Stimulated activated effector memory CD8-positive, alpha-beta T cell treated with anti-CD3 and anti-CD28 coated beads, Interleukin-12 subunit alpha, Interleukin-12 subunit beta, amount 100 ng/mL, for 72 hours (primary cell): Measurements from ENCODE around the gene RREB1.
A peak's percentile ranks its signal among the peaks of the same experiment; 100 is the strongest.

Experiments used
- ATAC-seq: fragments of 150-1000 bp; cut with Tn5 transposase; 2 replicates; pipeline ENCODE4 v1.10.0; 2021
- DNase-seq, 2 donors: peaks; one replicate each; pipeline ENCODE4 v3.0.0; 2021 to 2022; ENCODE audit warnings: low spot score in 2 of 2
- H3K27ac Mint-ChIP-seq: one replicate; pipeline ENCODE4 v1.8.0; 2022; ENCODE audit warnings: mild to moderate bottlenecking, mixed read lengths
- H3K36me3 Mint-ChIP-seq: one replicate; pipeline ENCODE4 v1.8.0; 2022; ENCODE audit warnings: mild to moderate bottlenecking, mixed read lengths
- H3K4me1 Mint-ChIP-seq: one replicate; pipeline ENCODE4 v1.8.0; 2022; ENCODE audit warnings: mixed read lengths
- H3K4me3 Mint-ChIP-seq: one replicate; pipeline ENCODE4 v1.8.0; 2022; ENCODE audit warnings: mild to moderate bottlenecking, mixed read lengths
- H3K9me3 Mint-ChIP-seq: one replicate; pipeline ENCODE4 v1.8.0; 2022; ENCODE audit warnings: mixed read lengths

Gene RREB1

GRCh38 chr6:7196685-7197283, 89.0 kb downstream of the RREB1 start:
- no peaks in the 10 kb centered on the region for H3K9me3 Mint-ChIP-seq
- ATAC-seq (no peak), DNase-seq (no peak)
- H3K36me3 Mint-ChIP-seq, result peaks cover 53% of the 10 kb centered on the region
- H3K27ac Mint-ChIP-seq, result no peak overlapping the region
- no peak overlapping the region for H3K4me3 Mint-ChIP-seq
- H3K4me1 Mint-ChIP-seq, result peaks cover 12% of the 10 kb centered on the region

DNA sequence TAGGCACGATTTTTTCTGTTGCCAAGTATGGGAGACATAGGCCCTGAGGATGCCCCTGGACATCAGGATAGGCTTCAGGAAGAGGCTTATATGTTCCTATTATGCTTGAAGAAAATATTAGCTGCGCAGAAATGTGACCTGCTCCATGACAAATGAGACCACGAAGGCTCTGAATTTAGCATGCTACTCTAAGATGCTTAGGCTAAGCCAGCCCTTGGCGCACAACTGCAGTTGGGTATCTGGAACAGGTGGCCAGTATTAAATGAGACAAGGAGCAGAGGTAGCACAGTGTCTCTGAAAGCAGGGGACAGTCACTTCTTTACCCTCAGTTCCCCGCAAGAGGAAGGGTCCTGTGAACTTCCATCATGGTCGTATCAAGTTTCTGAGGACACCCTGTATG, 90.0 kb downstream of the RREB1 start:
- Mint-ChIP-seq H3K4me3 (no peak overlapping the region), H3K36me3 (peaks cover 43% of the 10 kb centered on the region), H3K4me1 (peaks cover 20% of the 10 kb centered on the region), H3K9me3 (no peaks in the 10 kb centered on the region), H3K27ac (no peak overlapping the region)
- DNase-seq (no peak), ATAC-seq (no peak)

GRCh38 chr6:7198833-7199800, 91.4 kb downstream of the RREB1 start:
- Mint-ChIP-seq H3K4me3 (no peak overlapping the region), H3K9me3 (no peaks in the 10 kb centered on the region), H3K27ac (peak overlapping the region; percentile 23), H3K4me1 (peaks cover 20% of the 10 kb centered on the region), H3K36me3 (peaks cover 37% of the 10 kb centered on the region)
- DNase-seq (no peak), ATAC-seq (no peak)

DNA sequence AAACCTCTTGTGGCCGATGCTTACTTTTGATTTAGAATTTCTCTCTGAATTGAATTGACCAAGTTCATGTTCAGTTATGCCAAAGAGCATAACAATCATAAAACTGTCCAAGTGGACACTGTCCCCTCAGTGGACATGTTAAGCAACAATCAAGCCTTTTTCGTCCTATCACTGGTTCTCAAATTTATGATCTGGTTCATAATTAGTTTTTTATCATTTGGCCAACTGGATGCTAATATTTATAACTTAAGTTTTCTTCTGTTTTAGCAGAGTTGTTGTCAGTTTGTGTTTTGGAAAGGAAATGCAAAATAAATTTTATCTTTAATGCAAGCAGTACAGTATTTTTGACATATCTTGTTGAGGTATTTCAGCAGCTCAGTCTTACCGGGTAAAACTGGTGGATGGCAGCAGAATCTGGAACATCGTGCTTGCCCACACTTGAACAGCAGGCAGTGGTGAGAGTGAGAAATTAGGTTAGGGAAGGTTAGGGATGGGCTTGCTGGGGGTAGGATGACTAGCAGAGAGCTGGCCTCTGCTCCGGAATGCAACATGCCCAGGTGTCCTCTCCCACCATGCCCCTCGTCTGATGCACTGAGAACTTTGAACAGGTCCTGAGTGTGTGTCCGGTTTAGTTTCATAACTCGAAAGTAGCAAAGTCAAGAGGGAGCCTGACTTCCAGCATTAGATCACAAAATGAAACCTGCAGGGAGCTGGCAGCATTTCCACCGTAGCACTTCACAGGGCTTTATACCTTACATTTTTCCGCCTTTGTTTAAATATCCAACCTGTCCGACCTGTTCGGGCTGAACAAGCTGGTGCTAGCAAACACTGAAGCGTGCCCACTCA, 93.1 kb downstream of the RREB1 start:
- no peak overlapping the region for H3K4me3 Mint-ChIP-seq
- ATAC-seq (no peak), DNase-seq (no peak)
- no peak overlapping the region for H3K27ac Mint-ChIP-seq
- peaks cover 17% of the 10 kb centered on the region for H3K4me1 Mint-ChIP-seq
- H3K9me3 Mint-ChIP-seq, result no peaks in the 10 kb centered on the region
- H3K36me3 Mint-ChIP-seq, result peaks cover 43% of the 10 kb centered on the region

DNA sequence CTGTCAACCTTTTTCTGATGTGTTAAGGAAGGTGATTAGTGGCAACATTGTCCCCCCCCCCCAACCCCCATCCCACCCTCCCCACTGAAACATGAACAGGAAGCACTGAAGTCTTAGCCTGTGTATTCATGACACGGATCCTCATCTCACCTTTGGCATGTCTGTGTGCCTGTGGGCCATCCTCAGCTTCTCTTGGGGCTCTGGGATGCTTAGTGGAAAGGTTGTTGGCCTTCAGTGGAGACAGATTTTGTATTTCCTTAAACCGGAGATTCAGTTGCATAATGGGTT, 93.6 kb downstream of the RREB1 start:
- H3K9me3 Mint-ChIP-seq, result no peaks in the 10 kb centered on the region
- DNase-seq (no peak), ATAC-seq (no peak)
- no peak overlapping the region for H3K27ac Mint-ChIP-seq
- no peak overlapping the region for H3K4me3 Mint-ChIP-seq
- H3K36me3 Mint-ChIP-seq, result peaks cover 37% of the 10 kb centered on the region
- H3K4me1 Mint-ChIP-seq, result peaks cover 13% of the 10 kb centered on the region

DNA sequence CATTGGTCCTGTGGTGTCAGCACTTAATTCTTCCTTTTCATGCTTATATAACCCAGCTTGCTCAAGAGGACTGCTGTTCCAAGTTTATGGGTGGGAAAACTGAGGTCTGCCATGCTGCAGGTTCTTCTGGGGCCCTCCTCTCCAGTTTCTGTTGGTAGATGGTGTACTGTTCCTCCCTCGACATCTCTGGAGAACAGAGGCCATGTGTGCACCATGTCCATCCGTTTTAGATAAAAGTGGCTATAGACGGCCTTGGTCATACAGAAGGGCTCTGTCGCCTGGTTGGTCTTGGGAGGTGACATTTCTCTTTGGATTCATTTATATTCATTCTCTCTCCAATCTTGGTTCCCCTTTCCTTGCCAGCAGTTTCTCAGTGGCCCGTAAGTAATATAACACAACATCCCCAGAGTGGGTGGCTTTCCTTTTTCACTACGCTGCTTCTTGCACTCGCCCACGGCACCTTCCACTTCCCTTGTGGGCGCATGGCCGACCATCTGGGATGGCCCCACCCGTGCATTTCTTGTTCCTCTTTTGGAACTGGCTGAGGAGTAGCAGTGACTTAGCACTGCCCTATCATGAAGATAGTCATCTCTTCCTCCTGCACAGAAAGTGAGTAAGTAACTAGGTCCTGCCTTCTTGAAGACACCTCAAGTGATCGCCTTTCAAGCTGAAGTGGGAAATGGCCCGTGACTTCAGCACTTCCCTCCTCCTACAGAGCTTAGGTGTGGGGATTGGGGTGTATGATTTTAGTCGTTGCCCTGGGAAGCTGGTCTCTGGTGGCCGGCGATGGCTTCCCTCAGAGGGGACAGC, 94.2 kb downstream of the RREB1 start:
- Mint-ChIP-seq H3K9me3 (no peaks in the 10 kb centered on the region), H3K4me1 (peaks cover 13% of the 10 kb centered on the region), H3K36me3 (peaks cover 33% of the 10 kb centered on the region), H3K27ac (peak overlapping the region; percentile 45), H3K4me3 (no peak overlapping the region)
- ATAC-seq (peak; percentile 47), DNase-seq (no peak)

DNA sequence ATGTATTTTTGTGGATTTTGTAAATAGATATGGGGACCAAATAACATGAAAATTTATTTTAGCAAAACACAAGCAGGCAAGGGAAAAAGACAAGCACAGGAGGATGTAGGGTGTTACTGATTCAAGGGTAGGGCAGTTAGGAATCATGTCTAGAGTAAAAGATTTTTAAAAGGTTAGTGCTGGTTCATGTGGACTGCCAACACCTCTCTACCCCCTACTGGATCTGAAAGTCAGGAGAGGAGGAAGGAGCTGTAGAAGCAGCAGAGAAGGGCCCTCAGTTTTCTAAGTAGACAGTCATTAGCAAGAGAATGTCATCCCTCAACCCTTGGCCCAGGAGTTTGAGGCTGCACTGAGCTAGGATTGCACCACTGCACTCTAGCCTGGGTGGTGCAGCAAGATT, 95.2 kb downstream of the RREB1 start:
- H3K27ac Mint-ChIP-seq, result peak overlapping the region; percentile 45
- H3K4me3 Mint-ChIP-seq, result no peak overlapping the region
- H3K9me3 Mint-ChIP-seq, result no peaks in the 10 kb centered on the region
- H3K4me1 Mint-ChIP-seq, result peaks cover 13% of the 10 kb centered on the region
- DNase-seq (no peak), ATAC-seq (no peak)
- peaks cover 25% of the 10 kb centered on the region for H3K36me3 Mint-ChIP-seq

DNA sequence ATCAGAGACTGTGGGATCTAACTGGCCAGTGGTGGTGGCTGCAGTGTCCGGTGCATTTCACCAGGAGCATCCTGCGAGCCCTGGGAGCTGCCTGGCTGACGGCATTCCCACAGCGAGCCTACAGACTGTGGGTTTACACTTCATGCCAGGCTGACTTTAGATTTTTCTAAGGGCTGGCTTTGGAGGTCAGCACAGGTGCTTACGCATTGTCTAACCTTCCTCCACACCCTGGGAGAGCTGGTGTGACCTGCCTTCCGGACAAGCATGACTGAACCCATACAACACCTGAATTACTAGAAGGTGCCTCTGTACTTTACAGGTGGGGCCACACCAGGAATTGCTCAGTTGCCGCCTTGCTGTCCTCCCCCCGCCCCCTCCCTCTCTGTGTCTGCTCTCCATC, 96.2 kb downstream of the RREB1 start:
- DNase-seq (no peak), ATAC-seq (no peak)
- Mint-ChIP-seq H3K27ac (no peak overlapping the region), H3K36me3 (peaks cover 19% of the 10 kb centered on the region), H3K4me1 (peaks cover 13% of the 10 kb centered on the region), H3K4me3 (no peak overlapping the region), H3K9me3 (no peaks in the 10 kb centered on the region)

- Mint-ChIP-seq H3K27ac (peak overlapping the region; percentile 30), H3K36me3 (peaks cover 19% of the 10 kb centered on the region), H3K4me1 (peaks cover 13% of the 10 kb centered on the region), H3K9me3 (no peaks in the 10 kb centered on the region), H3K4me3 (no peak overlapping the region)
- DNase-seq (no peak), ATAC-seq (no peak)
These were observed 97.0 kb downstream of the RREB1 start for GRCh38 chr6:7204726-7205125.

DNA sequence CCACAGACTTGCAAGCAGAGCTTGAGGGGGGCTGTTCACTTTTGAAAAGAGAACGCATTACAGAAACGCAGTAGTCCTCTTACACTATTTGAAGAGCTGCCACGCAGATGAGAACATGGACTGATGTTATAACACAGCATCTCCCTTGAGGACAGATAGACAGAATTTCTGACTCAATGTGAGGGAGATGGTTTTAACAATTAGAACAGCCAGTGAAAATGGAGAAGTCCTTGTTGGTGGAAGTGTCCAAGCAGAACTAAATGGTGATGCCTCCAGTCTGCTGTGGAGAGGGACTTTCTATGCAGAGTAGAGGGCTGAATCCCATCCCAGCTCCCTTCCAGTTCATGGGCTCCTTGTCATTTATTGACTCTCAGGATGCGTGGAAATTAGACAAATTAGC, 100.0 kb downstream of the RREB1 start:
- peaks cover 46% of the 10 kb centered on the region for H3K36me3 Mint-ChIP-seq
- DNase-seq (no peak), ATAC-seq (no peak)
- H3K4me3 Mint-ChIP-seq, result no peak overlapping the region
- peak overlapping the region; percentile 69 for H3K27ac Mint-ChIP-seq
- H3K4me1 Mint-ChIP-seq, result no peaks in the 10 kb centered on the region
- H3K9me3 Mint-ChIP-seq, result no peaks in the 10 kb centered on the region

GRCh38 chr6:7213416-7213815, 105.7 kb downstream of the RREB1 start:
- Mint-ChIP-seq H3K4me1 (no peaks in the 10 kb centered on the region), H3K27ac (peak overlapping the region; percentile 56), H3K9me3 (no peaks in the 10 kb centered on the region), H3K36me3 (peaks cover 81% of the 10 kb centered on the region), H3K4me3 (no peak overlapping the region)
- ATAC-seq, result no peak
- DNase-seq, result no peak

- ATAC-seq, result no peak
- peak overlapping the region; percentile 1 for H3K27ac Mint-ChIP-seq
- no peaks in the 10 kb centered on the region for H3K9me3 Mint-ChIP-seq
- peaks cover 82% of the 10 kb centered on the region for H3K36me3 Mint-ChIP-seq
- H3K4me3 Mint-ChIP-seq, result no peak overlapping the region
- no peak for DNase-seq
- no peaks in the 10 kb centered on the region for H3K4me1 Mint-ChIP-seq
These were observed 106.7 kb downstream of the RREB1 start for GRCh38 chr6:7214468-7214867.

GRCh38 chr6:7215131-7215530, 107.4 kb downstream of the RREB1 start:
- Mint-ChIP-seq H3K27ac (peak overlapping the region; percentile 83), H3K4me1 (no peaks in the 10 kb centered on the region), H3K36me3 (peaks cover 86% of the 10 kb centered on the region), H3K9me3 (no peaks in the 10 kb centered on the region), H3K4me3 (no peak overlapping the region)
- ATAC-seq, result no peak
- DNase-seq, result no peak

- peak overlapping the region; percentile 83 for H3K27ac Mint-ChIP-seq
- no peaks in the 10 kb centered on the region for H3K4me1 Mint-ChIP-seq
- no peak for DNase-seq
- H3K36me3 Mint-ChIP-seq, result peaks cover 85% of the 10 kb centered on the region
- H3K4me3 Mint-ChIP-seq, result no peak overlapping the region
- ATAC-seq, result no peak
- H3K9me3 Mint-ChIP-seq, result no peaks in the 10 kb centered on the region
These were observed 108.1 kb downstream of the RREB1 start for GRCh38 chr6:7215798-7216231.
